NCI-H146 treated with DMSO at 0.1 percent for 48 hours (cell line): ENCODE measurements around the gene CENPP.

ENCODE experiments used
- DNase-seq: peaks from one replicate; lab custom pipeline; 2025; ENCODE audit not compliant: unreplicated experiment; lab: John Stamatoyannopoulos, UW

Gene CENPP

DNA sequence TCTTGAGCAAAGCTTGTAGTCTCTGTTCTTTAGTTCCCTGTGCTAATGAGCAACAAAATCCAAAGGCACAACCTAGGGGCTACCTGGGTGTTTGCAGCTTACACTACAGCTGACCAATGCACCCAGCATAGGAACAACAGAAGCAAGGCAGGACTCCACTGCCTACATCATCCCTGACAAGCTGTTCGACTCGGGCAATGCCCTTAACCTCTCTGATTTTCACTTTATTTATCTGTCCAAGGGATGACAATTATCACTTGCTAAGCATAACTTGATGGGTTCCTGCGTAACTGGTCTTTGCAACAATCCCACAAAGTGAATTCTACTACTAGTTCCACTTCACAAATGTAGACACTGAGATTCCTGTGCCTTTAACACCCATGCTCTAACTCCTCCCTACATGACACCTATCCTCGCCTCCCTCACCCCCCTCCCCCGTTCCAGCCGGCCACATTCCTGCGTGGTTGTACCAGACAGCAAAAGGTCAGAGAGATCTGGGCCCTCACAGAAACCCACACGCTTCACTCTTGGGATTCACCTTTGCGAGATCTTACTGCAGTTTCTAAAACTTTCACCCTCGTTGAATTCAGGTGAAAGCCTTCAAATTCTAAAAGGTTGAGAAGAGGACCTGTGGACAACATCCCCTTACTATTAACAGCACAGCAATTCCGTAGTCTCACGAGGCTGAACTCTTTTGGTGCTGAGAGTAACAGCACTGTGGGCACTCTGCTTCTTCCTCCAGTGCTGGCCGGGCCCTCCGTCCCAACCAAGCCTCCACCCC is 343.2 kb downstream of the CENPP start:
- no peak for DNase-seq

DNA sequence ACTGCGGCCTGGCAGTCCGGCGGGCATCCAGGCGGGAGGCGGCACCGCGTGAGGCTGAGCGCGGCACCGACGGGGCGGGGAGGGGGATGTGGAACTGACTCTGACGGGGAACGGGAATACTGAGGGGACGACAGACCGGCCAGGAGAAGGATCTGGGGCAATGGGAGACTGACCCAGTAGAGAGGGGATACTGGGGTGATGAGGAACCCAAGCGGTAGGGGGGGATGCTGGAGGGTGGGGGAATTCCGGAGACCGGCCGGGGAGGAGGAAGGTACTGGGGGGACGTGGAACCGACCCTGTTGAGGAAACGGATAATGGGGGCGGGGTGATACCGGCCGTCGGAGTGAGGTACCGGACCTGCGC is 343.8 kb downstream of the CENPP start:
- no peak for DNase-seq
